Measurements from ENCODE around the gene ELOA2. TPM values are rescaled to one million over a fixed set of nuclear protein-coding genes. Genes with fewer than 3 reads are reported as not detected.
"Not testable (repeated sequence)": the region's sequence is repeated elsewhere in the genome, so short reads cannot be mapped to it uniquely, and the experiment has no call there.

ELOA2 gene
- polyA plus RNA-seq, 1 donor: 0.01 TPM

DNA sequence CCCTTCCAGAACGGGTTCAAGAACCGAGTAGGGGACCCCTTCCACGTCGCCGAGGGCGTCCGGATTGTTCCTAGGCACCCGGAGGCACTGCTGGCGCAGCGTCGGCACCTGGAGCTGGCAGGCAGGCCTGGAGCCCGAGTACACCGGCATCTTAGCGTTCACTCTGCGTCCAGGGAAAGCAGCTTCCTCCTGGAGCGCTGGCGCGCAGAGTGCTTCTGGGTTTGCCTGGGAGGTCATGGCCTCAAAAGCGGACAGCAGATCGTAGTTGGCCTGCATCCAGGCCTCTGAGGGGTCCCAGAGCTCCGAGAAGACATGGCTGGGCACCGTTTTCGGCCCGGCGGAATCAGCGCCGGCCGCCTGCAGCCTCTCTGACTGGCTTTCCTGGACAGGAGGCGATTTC lies 12.6 kb downstream of the ELOA2 start:
- WGBS (ENCODE audit: insufficient coverage, low lambda C conversion rate): no CpG with 5 or more reads among the region's 29 CpGs
- not testable (repeated sequence) for H3K27me3 ChIP-seq (ENCODE audit: control insufficient read depth, insufficient read depth, low read length); H3K4me1 ChIP-seq (ENCODE audit: control insufficient read depth, insufficient read depth, low read length); H3K27ac ChIP-seq (ENCODE audit: low read length); H3K36me3 ChIP-seq (ENCODE audit: control insufficient read depth, insufficient read depth, low read length); H3K9me3 ChIP-seq (ENCODE audit: control insufficient read depth, low read depth, low read length); DNase-seq; H3K4me3 ChIP-seq (ENCODE audit: low read length)

DNA sequence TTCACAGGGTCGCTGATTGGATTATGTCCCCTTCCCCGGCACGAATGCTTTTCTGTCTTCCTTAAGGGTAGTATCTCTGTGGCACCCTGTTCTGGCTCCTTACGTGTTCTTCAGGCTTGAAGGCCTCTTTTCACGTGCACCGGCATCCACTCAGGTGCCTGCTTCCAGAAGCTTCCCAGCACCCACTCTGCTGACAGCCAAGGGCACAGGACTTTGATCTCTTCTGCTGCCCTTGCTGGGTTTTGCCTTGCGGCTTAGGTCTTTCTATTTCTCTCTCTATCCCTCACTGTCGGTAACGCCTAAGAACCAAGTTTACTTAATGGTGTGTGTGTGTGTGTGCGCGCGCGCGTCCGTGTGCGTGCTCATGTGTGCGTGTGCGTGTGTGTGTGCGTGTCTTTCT lies 14.7 kb downstream of the ELOA2 start:
- H3K9me3 ChIP-seq (ENCODE audit: control insufficient read depth, low read depth, low read length); H3K36me3 ChIP-seq (ENCODE audit: control insufficient read depth, insufficient read depth, low read length); H3K4me1 ChIP-seq (ENCODE audit: control insufficient read depth, insufficient read depth, low read length); H3K4me3 ChIP-seq (ENCODE audit: low read length); DNase-seq; H3K27me3 ChIP-seq (ENCODE audit: control insufficient read depth, insufficient read depth, low read length); H3K27ac ChIP-seq (ENCODE audit: low read length): not testable (repeated sequence)
- WGBS (ENCODE audit: insufficient coverage, low lambda C conversion rate): no CpG with 5 or more reads among the region's 19 CpGs

DNA sequence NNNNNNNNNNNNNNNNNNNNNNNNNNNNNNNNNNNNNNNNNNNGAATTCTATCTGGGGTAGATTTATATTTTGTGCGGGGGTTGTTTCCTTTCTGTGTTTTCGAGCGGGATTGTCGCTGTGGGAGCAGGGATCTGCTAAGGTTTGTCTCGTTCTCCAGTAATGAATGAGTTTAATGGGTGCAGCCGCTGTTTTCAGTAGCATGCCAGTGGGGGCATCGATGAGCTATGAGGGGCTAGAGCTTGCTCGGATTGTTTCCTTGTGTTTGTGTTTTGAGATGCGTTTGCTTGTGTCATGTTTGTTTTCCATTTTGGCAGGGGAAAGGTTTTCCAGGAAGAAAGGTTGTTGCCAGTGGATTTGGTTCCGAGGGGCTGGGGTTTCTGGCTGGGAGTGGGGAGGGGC lies 15.6 kb downstream of the ELOA2 start:
- not testable (repeated sequence) for H3K27me3 ChIP-seq (ENCODE audit: control insufficient read depth, insufficient read depth, low read length); H3K4me1 ChIP-seq (ENCODE audit: control insufficient read depth, insufficient read depth, low read length); DNase-seq; H3K36me3 ChIP-seq (ENCODE audit: control insufficient read depth, insufficient read depth, low read length); H3K4me3 ChIP-seq (ENCODE audit: low read length); H3K9me3 ChIP-seq (ENCODE audit: control insufficient read depth, low read depth, low read length); H3K27ac ChIP-seq (ENCODE audit: low read length)
- no CpG with 5 or more reads among the region's 10 CpGs for WGBS (ENCODE audit: insufficient coverage, low lambda C conversion rate)

Other genes starting within 250 kb of the ELOA2 start
- gene PIAS2, start 118.1 kb downstream of the ELOA2 start, polyA plus RNA-seq: 13.1 TPM
- 2.3 TPM for gene KATNAL2, start 118.0 kb downstream of the ELOA2 start, polyA plus RNA-seq
- gene HDHD2, start 114.9 kb upstream of the ELOA2 start, polyA plus RNA-seq: 37.5 TPM
- 30.9 TPM for gene IER3IP1, start 140.7 kb upstream of the ELOA2 start, polyA plus RNA-seq
- gene SKOR2, start 216.0 kb upstream of the ELOA2 start, polyA plus RNA-seq: not detected